AG09309 (cell line): Measurements from ENCODE around the gene TBCC.
A peak's percentile ranks its signal among the peaks of the same experiment; 100 is the strongest.

ENCODE experiments used
- DNase-seq: peaks from one replicate; pipeline ENCODE4 v3.0.0-alpha.2; 2010; ENCODE audit warnings: low read depth
- H3K4me3 ChIP-seq: 2 replicates; pipeline ENCODE4 v1.5.1; 2011; ENCODE audit warnings: mild to moderate bottlenecking, low read depth, low read length, moderate library complexity; ENCODE audit not compliant: control insufficient read depth
- TF ChIP-seq, protein P1 (sequence below): IDR thresholded peaks from 2 replicates; pipeline ENCODE4 v1.5.1; 2011; ENCODE audit warnings: mild to moderate bottlenecking, low read depth, low read length, inconsistent platforms; ENCODE audit not compliant: insufficient read depth, control insufficient read depth; ENCODE audit errors: missing control alignments

Gene TBCC

GRCh38 chr6:42786525-42786985 lies 40.7 kb upstream of the TBCC start:
- H3K4me3 ChIP-seq = no peak overlapping the region
- TF ChIP-seq, protein P1, sequence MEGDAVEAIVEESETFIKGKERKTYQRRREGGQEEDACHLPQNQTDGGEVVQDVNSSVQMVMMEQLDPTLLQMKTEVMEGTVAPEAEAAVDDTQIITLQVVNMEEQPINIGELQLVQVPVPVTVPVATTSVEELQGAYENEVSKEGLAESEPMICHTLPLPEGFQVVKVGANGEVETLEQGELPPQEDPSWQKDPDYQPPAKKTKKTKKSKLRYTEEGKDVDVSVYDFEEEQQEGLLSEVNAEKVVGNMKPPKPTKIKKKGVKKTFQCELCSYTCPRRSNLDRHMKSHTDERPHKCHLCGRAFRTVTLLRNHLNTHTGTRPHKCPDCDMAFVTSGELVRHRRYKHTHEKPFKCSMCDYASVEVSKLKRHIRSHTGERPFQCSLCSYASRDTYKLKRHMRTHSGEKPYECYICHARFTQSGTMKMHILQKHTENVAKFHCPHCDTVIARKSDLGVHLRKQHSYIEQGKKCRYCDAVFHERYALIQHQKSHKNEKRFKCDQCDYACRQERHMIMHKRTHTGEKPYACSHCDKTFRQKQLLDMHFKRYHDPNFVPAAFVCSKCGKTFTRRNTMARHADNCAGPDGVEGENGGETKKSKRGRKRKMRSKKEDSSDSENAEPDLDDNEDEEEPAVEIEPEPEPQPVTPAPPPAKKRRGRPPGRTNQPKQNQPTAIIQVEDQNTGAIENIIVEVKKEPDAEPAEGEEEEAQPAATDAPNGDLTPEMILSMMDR = no peak
- DNase-seq = no peak

DNA sequence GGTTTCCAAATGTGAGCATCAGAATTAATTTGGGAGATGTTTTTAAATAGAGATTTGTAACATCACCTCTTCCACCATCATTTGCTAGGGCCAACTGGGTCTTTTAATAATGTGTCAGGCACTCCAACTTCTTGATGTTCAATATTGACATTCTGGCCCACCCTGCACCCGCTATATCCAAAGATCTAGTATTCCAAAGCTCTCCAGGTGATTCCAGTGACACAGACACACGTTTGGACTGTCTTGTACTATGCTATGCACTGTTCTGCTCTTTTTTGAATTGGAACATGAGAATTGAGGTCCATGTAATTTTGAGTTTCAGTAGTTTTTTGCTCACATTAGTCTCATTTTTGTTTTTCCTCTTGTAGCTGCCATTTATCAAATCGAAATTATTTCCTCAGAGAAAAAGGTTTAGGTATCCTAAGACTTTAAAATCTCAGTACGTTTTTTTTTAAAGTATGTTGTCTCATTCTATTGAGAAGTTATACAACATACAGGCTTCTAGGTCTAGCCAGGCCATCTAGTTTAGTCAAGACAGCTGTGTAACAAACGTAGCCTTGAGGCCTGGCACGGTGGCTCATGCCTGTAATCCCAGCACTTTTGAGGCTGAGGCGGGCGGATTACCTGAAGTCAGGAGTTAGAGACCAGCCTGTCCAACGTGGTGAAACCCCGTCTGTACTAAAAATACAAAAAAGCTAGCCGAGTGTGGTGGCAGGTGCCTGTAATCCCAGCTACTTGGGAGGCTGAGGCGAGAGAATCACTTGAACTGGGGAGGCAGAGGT lies 39.0 kb upstream of the TBCC start:
- DNase-seq = no peak
- H3K4me3 ChIP-seq = peak overlapping the region; percentile 95
- TF ChIP-seq, protein P1 = no peak

GRCh38 chr6:42783876-42784642 lies 38.2 kb upstream of the TBCC start:
- TF ChIP-seq, protein P1 = no peak
- H3K4me3 ChIP-seq = peak overlapping the region; percentile 95
- no peak for DNase-seq

GRCh38 chr6:42783177-42783875 lies 37.4 kb upstream of the TBCC start:
- no peak for DNase-seq
- H3K4me3 ChIP-seq = peak overlapping the region; percentile 95
- TF ChIP-seq, protein P1 = no peak

GRCh38 chr6:42782689-42783176 lies 36.8 kb upstream of the TBCC start:
- TF ChIP-seq, protein P1 = no peak
- peak overlapping the region; percentile 95 for H3K4me3 ChIP-seq
- peak; percentile 77 for DNase-seq
